CD4-positive, alpha-beta T cell treated with Interleukin-6 for 4 hours (primary cell): ENCODE results near the gene NTN3.

Experiments used
- DNase-seq: peaks from one replicate; pipeline ENCODE4 v3.0.0-alpha.2; 2020; ENCODE audit warnings: mixed read lengths

NTN3 gene

DNA sequence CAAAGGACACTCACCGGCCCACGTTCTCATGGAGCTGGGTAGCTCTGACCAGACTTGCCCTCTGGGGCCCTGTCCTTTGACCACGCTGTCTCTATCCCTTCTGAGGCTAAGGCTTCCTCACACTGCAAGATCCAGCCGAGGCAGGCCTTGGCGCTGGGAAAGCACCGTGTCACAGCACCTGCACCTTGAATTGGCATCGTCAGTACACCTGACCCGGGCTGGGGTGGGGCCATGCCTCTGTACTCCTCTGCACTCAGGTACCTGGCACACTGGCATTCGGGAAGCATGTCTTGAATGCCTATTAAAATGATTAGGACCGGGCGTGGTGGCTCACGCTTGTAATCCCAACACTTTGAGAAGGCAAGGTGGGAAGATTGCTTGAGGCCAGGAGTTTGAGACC lies 9.9 kb downstream of the NTN3 start:
- DNase-seq, result no peak

DNA sequence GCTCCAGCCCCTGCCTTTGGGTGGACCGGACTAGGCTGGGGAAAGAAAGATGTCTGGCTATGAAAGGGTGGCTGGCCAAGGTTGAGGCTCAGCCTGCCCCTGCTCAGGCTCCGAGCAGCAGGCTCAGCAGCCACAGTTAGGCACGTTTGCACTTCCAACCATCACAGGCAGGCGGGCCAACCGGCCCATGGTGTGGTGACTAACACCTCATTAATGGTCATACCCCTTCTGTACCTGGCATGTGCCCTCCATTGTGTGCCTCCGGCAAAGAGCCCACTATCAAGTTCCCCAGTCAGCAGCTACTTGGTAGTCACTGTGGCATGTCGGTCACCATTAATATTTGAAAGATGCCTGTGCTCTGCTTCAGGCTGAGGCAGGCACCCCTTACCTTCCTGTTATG lies 10.6 kb downstream of the NTN3 start:
- DNase-seq, result no peak

DNA sequence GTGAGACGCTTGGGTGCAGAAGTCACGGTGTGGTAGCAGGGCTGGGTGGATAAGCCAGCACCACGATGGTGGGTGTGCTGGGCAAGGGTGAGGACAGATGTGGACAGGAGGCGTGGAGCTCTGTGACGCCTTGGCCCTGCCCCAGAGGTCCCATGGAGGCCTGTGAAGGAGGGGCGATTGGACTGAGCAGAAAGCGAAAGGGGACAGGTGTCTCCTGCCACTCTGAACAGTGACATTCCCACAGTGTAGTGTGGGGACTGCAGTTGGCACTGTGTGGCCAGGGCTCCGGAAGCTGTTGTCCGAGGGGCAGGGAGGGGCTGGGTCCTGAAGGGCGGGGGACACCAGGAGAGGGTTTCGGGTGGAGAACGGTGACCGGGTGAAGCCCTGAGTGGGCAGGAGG lies 11.2 kb downstream of the NTN3 start:
- no peak for DNase-seq

DNA sequence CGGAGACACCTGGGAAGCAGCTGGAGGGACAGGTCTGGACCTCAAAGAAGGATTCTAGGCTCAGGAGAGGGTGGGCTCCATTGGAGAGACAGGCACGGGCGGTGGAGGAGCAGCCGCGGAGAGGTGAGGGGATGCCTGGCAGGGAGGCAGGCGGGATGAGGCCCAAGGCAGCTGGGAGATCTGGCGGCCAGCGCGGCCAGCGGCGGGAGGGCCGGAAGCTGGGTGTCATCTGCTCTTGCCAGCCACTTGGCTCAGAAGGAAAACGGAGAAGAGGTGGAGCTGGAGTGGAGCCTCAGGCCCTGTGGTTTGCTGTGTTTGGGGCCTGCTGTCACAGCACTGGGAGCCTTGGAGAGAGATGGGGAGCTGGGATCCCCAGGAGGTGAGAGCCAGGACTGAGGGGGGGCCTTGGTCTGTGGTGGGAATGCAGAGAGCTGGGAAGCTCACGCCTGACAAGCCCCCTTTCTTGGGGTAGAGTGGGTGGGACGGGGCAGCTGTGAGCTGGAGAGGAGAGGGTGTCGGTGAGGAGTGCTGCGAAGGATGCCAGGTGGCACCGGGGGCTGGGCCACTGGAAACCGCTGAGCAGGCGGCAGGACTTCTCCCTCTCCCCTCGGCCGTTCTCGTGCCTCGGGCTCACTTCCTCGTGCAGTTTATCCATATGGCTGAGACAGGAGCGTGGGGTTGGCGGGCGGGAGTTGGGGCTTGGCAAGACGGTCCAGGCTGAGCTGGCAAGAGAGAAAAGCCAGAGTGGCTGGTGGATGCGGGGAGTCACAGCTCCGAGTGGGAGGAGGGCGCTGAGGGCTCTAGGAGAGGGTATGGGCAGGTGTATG lies 11.8 kb downstream of the NTN3 start:
- no peak for DNase-seq

DNA sequence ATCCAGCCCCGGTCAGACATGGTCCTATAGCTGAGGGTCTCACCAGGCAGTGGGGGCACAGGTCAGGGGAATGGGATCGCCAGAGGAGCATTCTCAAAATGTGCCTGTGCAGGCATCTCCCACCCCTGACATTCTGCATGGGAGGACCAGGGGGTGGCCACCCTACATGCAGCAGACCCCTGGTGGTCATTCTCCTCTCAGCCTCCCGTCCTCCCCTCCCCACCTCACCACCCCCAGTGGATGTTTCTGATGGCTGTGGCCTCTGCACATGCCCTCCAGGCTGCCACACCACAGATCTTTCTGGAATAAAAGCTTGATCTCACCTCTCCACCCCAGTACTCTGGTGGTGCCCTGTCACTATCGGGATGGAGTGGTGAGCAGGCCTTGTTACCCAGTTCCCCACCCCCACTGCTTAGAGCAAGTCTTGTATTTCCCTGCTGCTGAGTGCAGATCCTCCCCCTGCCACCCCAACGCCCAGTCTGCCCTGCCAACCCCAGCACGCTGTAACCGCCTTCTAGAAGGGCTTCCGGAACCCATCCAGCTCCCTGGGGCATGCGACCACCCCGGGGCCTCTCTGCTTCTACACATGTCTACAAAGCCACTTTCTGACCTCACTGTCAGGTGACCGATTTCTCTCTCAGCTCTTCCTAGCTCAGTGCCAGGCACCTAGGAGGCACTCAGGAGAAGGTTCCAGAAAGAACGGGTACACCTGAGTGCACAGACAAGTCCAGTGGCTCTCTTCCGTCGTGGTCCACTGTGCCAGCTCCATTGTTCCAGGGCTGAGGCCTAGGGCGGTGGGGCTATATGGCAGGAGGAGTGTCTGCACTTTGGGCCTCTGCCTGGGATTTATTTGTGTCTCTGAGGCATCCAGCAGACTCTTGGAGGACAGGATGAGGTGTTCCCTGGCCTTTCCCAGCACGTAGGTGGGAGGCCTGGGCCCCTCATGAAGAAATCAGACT lies 13.1 kb downstream of the NTN3 start:
- no peak for DNase-seq

DNA sequence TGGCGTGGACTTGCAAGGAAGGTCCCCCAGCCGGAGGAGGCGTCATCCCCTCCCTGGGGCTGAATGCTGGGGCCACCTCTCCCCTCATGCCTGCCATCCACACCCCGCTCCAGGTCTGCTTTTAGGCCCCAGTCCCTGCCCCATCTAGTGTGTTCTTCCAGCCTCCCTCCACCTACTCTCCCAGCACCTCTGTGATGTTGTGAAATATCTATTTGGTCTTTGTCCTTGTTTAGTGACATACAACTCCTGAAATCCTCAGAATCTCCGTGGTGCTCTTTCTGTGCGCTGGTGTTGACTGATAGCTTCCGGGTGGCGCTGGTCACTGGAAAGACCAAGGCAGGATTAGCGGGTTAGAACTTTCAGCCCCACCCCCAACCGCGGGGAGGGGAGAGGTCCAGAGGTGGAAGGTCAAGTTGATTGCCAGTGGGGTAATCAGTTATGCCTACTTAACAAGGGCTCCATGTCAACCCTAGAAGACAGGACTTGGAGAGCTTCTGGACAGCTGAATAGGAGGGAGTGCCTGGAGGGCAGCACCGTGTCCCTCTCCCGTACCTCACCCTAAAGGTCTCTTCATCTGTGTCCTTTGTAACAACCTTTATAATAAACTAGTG lies 13.9 kb downstream of the NTN3 start:
- DNase-seq, result no peak

DNA sequence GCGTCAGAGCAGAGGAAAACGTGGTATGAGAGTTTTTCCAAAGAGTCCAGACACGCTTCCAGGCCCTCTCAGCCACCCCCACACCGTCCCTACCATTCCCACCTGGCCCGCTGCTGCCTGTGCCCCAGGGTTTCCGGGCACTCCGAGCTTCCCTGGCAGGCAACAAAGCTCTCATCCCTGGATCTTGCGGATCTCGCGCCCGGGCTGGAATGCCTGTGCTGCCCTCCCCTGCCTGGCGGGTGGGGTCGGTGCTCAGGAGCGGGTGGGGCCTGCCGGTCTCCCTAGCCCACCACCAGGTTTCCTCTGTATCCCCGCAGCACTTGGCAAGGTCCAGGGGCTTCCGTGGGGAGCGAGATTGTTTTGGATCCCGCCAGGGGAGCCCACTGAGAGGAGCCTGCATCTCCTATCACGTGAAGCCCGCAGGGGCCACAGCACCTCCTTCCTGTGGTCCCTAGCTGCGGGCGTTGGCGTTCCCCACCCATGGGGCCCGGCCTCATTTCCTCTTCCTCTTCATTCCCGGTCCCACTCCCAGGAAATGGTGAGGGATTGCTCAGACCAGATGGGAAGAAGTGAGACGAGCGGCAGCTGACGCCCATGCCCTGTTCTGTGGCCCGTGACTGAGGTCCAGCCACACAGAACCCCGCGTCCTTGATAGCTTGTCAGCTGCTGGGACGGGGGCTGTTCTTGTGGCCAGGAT lies 14.9 kb downstream of the NTN3 start:
- no peak for DNase-seq

DNA sequence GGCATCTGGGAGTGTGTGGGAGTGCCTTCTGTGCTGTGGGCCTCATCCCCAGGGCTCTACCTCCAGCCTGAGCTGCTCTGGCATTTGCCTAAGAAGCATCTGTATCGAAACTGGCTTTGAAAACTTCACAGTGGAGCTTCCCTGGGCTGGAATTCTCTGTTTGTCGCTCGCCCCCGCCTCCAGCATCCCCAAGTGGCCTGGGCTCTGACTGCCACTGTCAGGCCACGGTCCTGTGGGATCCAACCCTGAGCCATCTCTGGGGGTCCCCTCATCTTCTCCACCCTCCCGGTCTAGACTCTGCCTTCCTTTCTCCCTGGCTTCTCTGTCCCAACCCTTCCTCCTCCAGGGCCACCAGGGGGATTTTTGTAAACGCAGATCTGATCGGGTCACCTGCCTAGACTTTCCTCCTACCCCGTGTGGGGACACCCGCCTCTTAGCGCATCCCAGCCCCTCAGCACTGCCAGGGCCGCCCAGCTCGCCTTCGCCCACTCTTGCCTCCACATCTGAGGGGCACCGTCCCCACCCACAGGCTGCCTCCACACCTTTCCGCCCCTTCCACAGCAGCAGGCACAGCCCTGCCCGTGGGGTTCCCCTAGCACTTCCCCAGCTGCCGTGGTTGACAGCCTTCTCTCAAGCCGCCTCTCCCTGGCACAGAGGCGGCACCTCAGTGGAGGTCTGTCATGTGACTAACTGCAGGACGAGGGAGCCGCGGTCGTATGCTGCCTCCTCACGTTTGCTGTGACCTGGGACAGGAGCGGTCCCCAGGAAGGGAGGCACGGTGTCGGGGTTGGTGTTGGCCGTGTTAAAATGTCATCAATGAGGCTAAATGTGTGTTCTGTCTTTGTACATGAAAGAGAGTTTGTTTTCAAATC lies 15.8 kb downstream of the NTN3 start:
- DNase-seq, result peak; percentile 84

DNA sequence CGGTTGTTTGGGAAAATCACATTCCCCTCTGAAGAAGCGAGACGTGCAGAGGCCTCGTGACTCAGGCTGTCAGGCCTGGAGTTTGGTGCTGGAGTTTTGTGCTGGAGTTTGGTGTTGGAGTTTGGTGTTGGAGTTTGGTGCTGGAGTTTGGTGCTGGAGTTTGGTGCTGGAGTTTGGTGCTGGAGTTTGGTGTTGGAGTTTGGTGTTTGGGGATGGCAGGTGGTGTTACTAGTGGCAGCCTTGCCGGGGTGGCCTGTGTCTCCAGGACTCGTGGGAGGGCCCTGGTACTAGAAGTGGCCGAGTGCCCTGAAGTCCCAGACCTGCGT lies 16.4 kb downstream of the NTN3 start:
- no peak for DNase-seq

DNA sequence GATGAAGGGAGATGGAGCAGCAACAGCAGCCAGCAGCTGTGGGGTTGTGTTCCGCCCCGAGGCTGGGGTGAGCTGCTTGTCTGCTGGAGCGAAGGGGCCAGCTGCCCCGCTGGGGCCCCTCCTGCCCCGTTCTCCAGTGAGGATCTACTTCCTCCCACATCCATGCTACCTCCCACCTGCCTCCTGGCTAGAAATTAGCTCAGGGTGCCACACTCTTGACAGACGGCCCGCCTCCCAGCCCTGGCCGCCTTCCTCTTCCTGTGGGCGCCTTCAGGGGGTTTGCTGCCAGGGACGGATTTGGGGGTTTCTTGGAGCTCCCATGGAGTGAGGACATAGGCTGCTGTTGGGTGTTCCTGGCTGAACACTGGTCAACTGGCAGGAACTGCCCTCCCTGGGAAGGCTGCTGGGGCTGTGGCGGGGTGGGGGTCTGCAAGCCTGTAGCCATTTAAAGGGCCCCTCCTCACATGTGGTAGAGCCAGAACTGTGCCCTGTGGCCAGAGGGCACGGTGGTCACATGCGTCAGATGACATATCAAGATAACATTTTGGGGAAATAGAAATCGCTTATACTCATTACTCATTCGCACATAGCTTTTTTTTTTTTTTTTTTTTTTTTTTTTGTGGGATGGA lies 16.9 kb downstream of the NTN3 start:
- no peak for DNase-seq

DNA sequence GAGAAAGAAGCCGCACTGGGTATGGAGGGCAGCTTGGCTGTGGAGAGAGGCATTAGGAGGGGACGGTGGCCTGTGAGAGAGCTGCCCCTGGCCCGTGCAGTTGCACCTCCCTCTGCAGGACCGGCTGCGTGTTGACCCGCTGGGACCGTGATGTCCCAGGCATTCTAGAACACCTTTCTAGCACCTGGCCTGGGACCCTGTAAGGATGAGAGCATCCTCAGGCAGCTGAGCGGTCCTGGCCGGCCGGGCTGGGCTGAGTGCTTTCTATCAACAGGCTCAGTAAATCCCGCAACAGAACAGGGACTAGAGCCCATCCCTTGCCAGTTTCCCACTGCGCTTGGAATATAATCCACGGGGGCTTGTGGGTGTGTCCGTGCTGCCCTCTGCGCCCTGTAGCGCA lies 18.5 kb downstream of the NTN3 start:
- no peak for DNase-seq

DNA sequence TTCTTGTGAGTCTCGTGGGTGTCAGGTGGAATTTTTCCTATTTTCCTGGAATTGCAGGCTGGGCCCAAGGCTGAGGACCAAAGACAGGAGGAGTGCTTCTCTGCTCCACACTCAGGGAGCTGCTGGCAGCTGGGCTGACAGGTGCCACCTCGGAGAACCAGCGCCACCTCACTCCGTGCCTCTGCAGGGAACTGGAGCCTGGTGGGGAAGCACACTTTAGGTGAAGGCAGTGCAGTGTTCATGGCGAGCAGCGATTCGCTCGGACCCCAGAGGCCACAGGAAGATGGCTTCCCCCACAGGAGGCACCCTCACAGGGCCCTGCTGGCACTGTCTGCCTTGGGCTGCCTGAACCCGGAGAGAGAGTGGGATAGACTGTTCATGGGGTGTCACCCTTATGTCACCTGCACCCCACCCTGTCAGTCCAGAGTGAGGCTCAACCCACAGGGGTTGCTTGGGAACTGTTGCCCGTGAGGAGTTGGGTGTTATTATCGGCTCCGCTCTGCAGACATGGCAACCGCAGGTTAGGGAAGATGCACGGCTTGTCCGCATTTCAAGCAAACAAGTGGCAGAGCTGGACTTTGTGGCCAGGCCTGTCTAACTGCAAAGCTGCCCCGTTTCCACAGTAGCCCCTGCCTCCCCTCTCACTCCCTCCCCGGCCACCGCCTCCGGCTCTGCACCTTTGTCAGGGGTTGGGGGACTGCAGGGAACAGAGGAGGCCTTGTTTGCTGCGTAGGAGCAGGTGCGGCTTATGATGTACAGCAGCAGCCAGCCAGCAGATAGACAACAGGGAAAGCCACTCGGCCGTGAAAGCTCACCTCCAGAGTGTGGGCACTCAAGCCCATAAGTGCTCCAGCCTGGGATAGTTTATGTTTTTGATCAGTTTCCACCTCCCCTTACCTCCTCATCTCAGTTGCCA lies 19.4 kb downstream of the NTN3 start:
- DNase-seq, result no peak

DNA sequence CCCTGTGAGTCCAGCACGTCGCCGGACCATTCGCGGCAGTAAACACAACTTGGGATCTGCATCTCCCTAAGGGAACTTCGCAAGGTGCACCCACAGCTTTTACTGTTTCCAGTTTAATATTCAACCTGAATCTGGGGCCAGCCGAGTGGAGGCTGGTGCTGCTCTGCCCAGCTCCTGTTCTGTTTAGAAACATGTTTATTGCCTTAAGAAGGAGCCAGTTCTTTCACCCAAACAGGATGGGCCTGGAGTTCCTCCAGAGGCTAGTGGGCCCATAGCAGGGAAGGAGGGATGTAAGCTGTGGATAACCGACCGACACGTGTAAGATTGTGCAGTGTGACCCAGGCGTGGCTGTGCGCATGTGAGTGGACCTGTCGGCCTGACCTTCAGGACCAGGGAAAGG lies 21.2 kb downstream of the NTN3 start:
- no peak for DNase-seq

DNA sequence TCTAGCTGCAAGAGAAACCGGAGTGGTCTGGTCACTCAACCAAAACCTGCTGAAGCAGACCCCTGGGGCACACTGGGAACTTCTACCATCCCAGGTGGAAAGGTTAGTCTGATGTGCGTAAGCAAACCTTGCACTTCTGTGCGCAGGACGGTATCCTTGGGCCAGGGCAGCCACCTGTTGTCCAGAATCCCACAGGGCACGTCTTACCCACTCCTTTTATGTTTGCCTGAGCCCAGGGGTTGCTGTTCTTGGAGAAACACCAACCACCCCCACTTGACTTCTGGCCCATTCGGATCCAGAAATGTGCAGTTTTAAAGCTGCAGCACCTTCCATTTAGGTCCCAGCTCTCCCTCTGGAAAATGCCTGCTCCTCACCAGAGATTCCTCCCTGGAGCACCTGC lies 22.5 kb downstream of the NTN3 start:
- no peak for DNase-seq

DNA sequence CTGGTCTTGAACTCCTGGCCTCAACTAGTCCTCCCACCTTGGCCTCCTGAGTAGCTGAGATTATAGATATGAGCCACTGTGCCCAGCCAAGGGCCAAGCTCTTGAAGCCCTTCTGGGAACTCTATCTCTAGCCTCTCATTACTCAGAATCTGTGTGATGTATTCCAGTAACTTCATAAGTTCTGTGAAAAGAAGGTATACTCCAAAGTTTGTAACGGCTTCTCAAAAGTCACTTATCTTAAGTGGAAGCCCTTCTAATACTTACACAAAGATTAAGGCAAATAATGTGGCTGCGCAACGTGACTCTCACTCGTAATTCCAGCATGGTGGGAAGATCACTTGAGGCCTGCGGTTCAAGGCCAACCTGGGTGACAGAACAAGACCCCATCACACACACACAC lies 23.5 kb downstream of the NTN3 start:
- no peak for DNase-seq

DNA sequence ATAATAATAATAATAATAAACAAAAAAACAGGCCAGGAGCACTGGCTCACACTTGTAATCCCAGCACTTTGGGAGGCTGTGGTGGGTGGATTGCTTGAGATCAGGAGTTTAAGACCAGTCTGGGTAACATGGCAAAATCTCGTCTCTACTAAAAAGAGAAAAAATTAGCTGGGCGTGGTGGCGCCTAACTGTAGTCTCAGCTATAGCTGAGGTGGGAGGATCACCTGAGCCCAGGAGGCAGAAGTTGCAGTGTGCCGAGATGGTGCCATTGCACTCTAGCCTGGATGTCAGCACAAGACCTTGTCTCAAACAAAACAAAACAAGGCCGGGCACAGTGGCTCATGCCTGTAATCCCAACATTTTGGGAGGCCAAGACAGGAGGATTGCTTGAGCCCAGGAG lies 23.9 kb downstream of the NTN3 start:
- DNase-seq, result no peak

DNA sequence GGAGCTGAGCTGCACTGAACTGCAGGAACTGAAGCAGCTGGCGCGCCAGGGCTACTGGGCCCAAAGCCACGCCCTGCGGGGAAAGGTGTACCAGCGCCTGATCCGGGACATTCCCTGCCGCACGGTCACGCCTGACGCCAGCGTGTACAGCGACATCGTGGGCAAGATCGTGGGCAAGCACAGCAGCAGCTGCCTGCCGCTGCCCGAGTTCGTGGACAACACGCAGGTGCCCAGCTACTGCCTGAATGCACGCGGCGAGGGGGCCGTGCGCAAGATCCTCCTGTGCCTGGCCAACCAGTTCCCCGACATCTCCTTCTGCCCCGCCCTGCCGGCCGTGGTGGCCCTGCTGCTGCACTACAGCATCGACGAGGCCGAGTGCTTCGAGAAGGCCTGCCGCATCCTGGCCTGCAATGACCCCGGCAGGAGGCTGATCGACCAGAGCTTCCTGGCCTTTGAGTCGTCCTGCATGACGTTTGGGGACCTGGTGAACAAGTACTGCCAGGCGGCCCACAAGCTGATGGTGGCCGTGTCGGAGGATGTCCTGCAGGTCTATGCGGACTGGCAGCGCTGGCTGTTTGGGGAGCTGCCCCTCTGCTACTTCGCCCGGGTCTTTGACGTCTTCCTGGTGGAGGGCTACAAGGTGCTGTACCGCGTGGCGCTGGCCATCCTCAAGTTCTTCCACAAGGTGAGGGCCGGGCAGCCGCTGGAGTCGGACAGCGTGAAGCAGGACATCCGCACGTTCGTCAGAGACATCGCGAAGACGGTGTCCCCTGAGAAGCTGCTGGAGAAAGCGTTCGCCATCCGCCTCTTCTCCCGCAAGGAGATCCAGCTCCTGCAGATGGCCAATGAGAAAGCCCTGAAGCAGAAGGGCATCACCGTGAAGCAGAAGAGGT lies 25.4 kb downstream of the NTN3 start:
- DNase-seq, result no peak

DNA sequence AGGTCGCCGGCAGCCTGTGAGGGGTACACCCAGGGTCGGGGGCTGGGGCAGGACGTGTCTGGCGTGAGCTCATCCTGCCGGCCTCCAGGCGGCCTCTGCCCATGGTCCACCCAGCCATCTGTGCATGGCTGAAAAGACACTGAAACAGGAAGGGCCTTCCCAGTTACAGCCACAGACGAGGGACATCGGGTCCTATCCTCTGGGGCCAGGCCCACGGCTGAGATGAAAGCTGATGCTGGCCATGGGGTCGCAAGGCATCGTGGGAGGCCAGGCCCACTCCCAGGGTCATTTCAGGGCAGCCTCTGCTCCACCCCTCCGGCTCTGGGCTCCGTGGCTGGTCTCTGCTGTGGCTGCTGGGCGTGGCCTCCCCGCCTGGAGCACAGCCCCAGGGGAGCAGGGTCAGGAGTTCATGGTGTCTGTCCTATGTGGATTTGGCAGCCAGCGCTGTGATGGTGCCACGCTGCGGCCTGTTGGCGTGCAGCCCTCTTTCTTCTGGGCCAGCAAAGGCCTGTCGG lies 26.1 kb downstream of the NTN3 start:
- no peak for DNase-seq
